HCT116 (cell line): ENCODE measurements around the gene TLR9.

ENCODE experiments used
- CEBPB ChIP-seq: IDR thresholded peaks from 2 replicates; pipeline ENCODE4 v1.6.1; 2012; ENCODE audit warnings: low read depth
- EZH2 ChIP-seq: fragments of 200-600 bp; sonication (generic); IDR thresholded peaks from 2 replicates; pipeline ENCODE4 v1.6.1; 2017; ENCODE audit warnings: antibody characterized with exemption, mixed run types
- POLR2A ChIP-seq: IDR thresholded peaks from 2 replicates; pipeline ENCODE4 v1.7.0; 2011; ENCODE audit warnings: borderline replicate concordance; ENCODE audit not compliant: insufficient read depth, insufficient read length; ENCODE audit errors: extremely low read depth
- POLR2AphosphoS5 ChIP-seq: IDR thresholded peaks from 2 replicates; pipeline ENCODE4 v1.6.1; 2011; ENCODE audit warnings: mild to moderate bottlenecking, low read depth, low read length, moderate library complexity
- RAD21 ChIP-seq: IDR thresholded peaks from 2 replicates; pipeline ENCODE4 v1.6.1; 2012; ENCODE audit warnings: low read depth, mild to moderate bottlenecking
- SIN3A ChIP-seq: IDR thresholded peaks from 2 replicates; pipeline ENCODE4 v1.6.1; 2012; ENCODE audit warnings: low read depth
- SP1 ChIP-seq: IDR thresholded peaks from 2 replicates; pipeline ENCODE4 v1.6.1; 2012; ENCODE audit warnings: low read depth
- ZBTB33 ChIP-seq: IDR thresholded peaks from 2 replicates; pipeline ENCODE4 v1.6.1; 2011; ENCODE audit warnings: mild to moderate bottlenecking, low read length, moderate library complexity; ENCODE audit not compliant: insufficient replicate concordance; ENCODE audit errors: extremely low read depth
- TF ChIP-seq, protein P1 (sequence below), 3 experiments: fragments of 200-600 bp in 1 of 3; sonication (generic) in 1 of 3; IDR thresholded peaks in 2 of 3; conservative IDR thresholded peaks in 1 of 3; 2 replicates each; pipeline ENCODE4 v1.5.1; 2012 to 2017; ENCODE audit warnings: low read depth in 2 of 3, low read length in 2 of 3, antibody characterized with exemption in 1 of 3, borderline replicate concordance in 1 of 3, control low read depth in 1 of 3, mild to moderate bottlenecking in 1 of 3, mixed read lengths in 1 of 3, mixed run types in 1 of 3, moderate library complexity in 1 of 3; ENCODE audit not compliant: insufficient read depth in 1 of 3
- TF ChIP-seq, protein P2 (sequence below): IDR thresholded peaks from 2 replicates; pipeline ENCODE4 v1.6.1; 2012; ENCODE audit warnings: low read depth

DNA sequence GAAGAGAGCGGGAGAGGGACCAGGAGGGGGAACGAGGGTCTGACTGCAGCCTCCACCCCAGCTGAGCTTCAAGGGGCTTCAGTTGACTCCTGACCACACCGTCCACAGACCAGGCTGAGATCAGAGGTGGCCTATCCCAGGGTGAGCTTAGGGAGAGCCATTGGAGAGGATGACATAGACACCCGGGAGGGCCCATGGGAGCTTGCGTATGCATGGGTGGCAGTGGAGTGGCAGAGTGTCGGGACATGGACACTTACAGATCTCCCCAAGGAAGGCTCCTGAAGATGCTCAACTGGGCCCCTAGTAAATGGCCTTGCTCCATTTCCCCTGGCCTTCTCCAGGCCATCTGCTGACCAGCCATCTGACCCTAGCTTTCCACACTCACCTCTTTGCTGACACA is 40.1 kb downstream of the TLR9 start:
- TF ChIP-seq, protein P1, sequence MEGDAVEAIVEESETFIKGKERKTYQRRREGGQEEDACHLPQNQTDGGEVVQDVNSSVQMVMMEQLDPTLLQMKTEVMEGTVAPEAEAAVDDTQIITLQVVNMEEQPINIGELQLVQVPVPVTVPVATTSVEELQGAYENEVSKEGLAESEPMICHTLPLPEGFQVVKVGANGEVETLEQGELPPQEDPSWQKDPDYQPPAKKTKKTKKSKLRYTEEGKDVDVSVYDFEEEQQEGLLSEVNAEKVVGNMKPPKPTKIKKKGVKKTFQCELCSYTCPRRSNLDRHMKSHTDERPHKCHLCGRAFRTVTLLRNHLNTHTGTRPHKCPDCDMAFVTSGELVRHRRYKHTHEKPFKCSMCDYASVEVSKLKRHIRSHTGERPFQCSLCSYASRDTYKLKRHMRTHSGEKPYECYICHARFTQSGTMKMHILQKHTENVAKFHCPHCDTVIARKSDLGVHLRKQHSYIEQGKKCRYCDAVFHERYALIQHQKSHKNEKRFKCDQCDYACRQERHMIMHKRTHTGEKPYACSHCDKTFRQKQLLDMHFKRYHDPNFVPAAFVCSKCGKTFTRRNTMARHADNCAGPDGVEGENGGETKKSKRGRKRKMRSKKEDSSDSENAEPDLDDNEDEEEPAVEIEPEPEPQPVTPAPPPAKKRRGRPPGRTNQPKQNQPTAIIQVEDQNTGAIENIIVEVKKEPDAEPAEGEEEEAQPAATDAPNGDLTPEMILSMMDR (IDR thresholded peaks at IDR 0.05 in 2 of 3, conservative IDR thresholded peaks at IDR 0.05 in 1 of 3; ENCODE audit: borderline replicate concordance in 1 of 3, insufficient read depth in 1 of 3, low read depth in 2 of 3, low read length in 2 of 3), result no peak
- TF ChIP-seq POLR2A (no peak), SIN3A (no peak), ZBTB33 (no peak), RAD21 (no peak), CEBPB (no peak), POLR2AphosphoS5 (no peak), SP1 (no peak), EZH2 (no peak)
- TF ChIP-seq, protein P2, sequence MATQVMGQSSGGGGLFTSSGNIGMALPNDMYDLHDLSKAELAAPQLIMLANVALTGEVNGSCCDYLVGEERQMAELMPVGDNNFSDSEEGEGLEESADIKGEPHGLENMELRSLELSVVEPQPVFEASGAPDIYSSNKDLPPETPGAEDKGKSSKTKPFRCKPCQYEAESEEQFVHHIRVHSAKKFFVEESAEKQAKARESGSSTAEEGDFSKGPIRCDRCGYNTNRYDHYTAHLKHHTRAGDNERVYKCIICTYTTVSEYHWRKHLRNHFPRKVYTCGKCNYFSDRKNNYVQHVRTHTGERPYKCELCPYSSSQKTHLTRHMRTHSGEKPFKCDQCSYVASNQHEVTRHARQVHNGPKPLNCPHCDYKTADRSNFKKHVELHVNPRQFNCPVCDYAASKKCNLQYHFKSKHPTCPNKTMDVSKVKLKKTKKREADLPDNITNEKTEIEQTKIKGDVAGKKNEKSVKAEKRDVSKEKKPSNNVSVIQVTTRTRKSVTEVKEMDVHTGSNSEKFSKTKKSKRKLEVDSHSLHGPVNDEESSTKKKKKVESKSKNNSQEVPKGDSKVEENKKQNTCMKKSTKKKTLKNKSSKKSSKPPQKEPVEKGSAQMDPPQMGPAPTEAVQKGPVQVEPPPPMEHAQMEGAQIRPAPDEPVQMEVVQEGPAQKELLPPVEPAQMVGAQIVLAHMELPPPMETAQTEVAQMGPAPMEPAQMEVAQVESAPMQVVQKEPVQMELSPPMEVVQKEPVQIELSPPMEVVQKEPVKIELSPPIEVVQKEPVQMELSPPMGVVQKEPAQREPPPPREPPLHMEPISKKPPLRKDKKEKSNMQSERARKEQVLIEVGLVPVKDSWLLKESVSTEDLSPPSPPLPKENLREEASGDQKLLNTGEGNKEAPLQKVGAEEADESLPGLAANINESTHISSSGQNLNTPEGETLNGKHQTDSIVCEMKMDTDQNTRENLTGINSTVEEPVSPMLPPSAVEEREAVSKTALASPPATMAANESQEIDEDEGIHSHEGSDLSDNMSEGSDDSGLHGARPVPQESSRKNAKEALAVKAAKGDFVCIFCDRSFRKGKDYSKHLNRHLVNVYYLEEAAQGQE, result no peak
